ENCODE measurements around the gene AGTRAP.

AGTRAP gene

DNA sequence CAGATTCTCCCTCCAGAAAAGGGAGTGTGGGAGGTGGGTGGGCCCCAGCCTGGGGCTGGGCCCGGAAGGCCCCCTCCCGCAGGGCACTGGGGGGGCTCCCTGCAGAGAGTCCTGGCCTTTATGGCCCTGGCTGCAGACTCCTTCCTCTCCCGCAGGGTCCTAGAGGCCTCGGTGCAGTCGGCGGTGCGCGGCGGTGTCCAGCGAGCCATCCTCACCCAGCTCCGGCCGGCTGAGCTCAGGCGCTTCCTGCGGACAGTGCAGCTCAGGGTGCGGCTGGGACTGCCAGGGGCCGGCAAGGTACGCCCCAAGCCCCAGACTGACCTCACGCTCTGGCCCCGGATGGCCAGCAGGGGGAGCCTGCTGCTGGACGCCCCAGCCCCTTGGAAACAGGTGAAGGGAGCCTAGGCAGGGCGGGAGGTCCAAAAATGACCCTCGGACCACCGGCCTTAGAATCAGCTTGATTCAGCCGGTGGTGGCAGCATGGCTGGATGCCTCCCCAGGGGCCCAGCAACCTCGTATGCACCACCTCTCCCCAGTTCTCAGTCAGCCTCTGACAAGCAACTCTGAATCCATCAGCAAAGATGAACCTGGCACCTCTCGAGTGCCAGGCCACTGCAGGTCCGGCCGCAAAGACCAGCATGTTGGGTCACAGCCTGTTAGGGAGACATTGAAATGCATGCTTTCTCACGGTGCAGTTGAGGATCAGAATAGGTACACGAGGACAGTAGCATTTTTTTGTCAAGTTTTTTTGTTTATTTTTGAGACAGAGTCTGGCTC is 49.2 kb downstream of the AGTRAP start:
- peak; percentile 81 for DNase-seq

DNA sequence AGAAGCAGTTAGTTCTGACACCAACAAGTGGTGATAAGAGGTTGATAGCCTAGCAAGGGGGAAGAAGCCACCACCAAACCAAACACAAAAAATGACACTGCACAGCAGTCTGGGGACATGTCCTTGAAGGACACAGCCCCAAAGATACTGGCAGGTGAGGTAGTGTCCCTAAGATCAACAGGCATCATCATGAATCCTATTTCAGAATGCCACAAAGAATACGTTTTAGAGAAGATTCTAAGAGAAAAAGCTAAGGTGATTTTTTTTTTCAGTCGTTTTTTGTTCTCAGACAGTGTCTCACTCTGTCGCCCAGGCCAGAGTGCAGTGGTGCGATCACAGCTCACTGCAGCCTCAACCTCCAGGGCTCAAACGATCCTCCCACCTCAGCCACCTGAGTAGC is 50.2 kb downstream of the AGTRAP start:
- DNase-seq = no peak

DNA sequence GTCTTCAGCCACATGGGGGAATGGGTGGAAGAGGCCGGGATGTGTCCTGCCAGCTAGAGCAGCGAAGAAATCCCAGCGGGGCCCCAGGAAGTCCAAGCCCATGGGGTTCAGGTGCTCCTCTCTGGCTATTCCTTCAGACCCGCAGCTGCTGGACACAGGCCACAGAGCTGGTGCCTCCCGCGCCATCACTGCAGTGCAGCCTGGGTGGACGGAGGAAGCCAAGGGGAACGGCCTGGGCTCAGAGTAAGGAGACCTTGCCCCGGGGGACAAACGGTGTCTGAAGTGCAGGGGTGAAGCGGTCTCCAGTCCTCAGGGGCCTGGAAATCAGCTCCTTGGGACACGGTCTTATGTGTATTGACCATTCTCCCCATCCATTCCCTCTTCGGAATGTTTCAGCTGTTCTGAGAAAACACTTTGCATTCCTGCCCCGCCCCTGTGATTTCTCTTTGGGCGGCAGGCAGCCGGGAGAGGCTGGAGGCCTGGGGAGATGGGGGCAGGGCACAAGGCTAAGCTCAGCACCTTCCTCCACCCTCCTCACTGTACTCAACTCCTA is 51.4 kb downstream of the AGTRAP start:
- no peak for DNase-seq

DNA sequence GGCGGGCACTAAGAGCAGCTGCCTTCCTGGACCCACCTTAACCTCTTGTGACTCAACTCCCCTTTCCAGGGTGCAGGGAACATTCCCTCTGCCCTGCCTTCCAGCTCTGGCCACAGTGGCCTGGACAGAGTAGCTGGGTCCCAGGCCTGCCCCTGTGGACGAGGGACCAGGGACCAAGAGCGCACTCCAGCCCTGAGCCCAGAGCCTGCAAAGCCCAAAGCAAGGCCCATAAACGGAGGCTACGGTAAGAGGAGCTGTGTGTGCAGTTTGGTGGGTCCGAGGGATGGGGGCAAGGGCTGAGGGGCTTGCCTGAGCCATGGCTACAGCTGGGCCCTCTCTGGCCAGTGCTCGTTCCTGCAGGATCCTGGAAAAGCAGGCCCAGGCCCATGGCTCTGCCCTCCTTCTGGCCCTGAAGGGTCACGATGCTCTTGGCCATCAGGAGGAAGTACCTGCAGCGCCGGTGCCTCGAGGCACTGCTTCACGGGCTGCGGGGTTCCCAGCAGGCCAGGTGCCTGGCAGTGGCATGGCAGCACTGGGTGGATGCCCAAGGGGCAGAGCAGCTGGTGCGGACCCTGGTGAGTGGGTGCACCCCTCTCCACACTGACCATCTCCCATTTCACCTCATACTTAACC is 52.0 kb downstream of the AGTRAP start:
- no peak for DNase-seq

DNA sequence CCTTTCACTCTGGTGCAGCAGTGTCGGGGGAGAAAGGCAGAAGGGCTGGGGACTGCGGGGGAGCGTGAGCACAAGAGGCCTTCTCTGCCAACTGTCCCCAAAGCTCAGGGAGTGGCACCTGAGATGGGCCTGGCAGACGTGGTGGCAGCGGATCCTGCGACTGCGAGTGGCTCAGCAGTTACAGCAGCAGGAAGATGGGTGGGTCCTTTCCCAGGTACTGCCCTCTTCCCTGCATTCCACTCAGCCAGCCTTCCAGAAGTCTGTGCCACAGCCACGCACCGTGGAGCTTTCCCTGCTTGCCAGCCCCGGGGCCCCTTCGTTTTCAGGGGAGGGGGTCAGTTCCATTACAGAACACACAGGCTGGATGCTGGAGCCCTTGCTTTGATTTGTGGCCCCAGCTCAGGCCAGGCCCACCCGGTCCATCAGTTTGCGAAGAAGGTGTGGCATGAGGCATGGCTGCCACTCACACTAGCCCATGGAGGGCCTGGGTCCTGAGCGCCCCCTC is 52.7 kb downstream of the AGTRAP start:
- no peak for DNase-seq

DNA sequence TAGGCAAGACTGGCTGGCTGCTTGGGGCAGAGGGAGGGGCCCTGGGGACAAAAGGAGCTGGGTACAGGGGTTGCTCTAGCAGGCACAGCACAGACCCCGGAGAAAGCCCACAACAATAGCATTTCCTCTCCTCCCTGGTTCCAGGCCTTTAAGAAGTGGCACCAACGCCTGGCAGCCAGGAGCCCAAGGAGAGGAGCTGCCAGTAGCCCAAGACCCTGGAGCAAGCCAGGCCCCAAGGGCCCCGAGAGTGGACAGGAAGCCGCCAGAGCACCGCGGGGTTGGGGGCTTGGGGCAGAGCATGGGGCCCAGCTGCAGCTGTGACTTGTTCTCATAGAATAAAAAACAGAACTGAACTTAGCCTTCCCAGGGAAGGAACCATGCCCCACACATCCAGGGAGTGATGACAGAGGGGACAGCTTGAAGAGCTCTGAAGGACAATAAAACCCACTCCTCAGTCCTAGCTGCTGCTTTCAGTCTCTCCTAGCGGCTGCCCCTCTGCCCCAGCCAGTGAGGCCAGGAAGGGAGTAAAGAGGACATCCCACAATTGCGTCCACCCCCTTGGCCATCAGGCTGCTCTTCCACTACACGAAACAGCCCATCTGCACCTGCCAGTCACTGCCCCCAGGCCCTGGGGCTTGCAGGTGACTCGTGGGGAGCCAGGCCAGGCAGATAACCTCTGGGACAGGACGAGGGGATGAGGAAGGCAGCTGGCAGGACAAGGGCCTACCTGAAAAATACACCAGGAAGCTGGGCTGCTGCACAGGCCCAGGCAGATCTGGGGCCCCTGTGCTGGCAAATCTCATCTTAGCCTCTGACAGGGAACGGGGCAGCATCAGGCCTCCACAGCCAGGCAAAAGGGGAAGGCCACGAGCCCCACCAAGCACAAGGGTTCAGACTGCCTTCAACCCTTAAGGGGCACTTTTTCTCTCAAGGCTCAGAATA is 53.5 kb downstream of the AGTRAP start:
- DNase-seq = no peak

DNA sequence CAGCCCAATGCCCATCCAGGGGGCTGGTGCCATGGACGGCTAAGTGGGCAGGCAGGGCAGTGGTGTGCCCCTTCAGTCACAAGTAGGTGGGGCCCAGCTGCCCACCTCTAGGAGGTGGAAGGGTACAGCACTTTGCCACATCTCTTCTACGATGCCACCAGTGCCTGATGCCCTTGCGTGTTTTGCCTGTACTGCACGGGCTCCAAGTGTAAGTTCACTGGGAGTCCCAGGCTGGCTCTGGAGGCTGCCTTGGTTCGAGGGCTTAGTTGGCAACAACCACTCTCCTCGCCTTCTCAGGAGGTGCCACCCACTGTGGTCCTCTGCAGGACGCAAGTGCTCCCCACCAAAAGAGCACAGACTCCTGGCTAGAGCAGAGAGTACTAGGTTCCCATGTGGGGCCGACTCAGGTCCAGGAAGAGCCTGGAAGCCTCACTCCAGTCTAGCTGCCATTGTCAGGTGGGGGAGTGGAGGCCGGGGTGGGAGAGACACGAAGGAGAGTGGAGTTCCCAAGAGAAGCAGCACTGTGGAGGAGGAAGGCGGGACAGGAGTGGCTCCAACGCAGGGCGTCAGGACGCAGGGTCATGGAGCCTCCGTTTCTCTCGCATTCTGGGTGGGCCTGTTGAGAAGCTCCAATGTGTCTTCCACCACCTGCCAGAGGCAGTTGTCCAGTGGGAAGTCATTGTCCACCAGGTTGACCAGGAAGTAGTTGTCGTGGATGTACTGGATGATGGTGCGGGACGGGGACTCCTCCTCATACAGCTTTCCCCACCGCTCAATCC is 54.4 kb downstream of the AGTRAP start:
- no peak for DNase-seq

DNA sequence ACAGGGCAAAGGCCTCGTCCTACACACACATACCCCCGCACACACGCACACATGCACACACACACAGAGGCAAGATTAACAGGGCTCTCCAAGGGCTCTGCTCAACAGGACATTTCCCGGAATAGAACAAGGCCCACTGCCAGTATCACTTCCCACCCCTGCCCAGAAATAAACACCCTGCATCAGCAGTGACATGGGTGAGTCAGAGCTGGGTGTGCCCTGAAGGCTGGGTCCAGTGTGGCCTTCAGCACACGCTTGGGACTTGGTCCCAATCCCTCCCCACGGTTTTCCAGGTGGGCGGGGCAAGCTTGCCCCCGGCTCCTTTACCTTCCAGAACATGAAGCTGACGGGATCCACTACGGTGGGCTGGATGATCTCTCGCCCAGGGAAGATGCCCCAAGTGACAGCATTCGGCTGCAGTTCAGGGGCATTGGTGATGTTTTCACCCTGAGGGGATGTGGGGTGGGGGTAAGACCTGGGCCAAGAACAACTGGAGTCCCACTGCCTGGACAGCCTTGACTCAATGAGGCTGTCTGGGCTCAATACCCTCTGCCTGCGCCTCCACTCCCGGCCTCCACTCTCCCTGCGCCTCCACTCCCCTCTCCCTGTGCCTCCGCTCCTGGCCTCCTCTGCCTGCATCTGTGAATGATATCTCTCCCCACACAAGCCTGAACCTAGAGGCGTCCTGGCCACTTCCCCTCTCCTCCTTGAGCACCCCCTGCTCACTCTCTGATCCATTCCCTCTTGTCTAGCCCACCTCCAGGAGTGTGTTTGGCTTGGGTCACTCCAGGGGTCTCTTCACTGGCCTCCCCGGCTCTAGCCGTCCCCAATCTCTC is 55.2 kb downstream of the AGTRAP start:
- DNase-seq = no peak

DNA sequence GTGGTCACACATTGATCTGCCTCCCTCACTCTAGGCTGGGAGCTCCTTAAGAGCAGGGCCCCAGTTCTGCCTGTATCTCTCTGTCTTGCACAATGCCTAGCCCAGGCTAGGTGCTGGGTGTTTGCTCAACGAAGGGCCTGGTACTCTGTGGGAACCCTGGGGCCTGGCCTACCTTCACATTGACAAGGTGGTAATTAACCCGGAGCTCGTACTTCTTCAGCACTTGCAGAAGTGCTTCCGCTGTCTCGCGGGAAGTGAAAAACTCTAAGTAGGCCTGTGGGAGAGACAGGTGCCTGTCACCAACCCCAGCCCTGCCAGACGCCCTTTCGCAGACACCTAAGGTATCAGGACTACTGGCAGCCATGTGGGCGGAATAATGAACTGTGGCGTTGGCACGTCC is 56.2 kb downstream of the AGTRAP start:
- no peak for DNase-seq

DNA sequence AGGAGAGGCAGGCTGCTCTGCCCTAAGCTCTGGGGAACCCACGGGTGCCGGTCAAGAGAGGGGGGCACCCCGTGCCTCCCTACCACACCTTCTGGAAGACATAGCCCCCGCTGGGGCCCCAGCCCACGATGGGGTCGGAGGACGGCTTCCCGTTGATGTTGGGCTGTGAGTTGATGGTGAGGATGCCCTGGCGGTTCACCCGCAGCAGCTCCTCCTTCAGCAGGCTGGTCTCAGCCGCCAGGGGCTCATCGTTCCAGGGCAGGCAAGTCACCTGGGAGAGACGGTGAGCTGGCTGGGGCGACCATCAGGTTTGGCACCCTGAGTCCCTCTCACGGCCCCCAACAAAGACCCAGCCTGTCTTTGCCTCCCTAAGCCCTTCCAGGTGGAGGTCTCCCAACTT is 57.9 kb downstream of the AGTRAP start:
- DNase-seq = no peak

DNA sequence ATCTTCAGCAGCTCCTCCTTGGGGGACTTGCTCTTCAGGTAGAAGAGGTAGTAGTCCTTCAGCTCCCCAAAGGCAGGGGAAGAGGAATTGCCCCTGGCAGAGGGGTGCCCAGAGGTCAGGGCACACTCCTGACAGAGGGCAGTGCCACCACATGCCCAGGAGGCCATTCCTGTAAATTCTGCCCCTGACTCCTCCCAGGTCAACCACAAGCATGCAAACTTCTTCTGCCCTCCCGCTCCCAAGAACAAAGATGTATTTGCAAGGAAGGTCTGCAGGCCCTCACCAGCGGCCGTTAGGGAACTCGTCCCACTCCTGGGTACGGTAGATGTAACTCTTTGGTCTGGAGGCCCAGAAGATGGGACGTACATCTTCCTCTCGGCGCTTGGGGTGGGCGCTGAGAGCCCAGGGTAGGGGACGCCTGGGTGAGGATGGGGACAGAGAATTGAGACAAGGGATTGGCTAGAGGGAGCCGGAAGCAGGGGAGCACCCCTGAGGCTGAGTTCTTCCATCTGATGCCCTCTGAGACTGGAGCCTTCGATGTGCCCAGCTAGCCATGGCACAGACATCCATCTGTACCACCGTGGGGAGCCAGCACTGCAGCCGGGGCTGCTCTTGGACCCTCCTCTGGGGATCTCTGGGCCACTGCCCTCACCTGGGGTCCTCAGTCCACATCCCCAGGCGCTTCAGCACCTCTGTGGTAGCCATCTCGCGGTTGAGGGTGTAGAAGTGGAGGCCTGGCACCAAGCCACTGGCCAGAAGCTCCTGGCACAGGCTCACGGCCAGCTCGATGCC is 58.7 kb downstream of the AGTRAP start:
- no peak for DNase-seq

DNA sequence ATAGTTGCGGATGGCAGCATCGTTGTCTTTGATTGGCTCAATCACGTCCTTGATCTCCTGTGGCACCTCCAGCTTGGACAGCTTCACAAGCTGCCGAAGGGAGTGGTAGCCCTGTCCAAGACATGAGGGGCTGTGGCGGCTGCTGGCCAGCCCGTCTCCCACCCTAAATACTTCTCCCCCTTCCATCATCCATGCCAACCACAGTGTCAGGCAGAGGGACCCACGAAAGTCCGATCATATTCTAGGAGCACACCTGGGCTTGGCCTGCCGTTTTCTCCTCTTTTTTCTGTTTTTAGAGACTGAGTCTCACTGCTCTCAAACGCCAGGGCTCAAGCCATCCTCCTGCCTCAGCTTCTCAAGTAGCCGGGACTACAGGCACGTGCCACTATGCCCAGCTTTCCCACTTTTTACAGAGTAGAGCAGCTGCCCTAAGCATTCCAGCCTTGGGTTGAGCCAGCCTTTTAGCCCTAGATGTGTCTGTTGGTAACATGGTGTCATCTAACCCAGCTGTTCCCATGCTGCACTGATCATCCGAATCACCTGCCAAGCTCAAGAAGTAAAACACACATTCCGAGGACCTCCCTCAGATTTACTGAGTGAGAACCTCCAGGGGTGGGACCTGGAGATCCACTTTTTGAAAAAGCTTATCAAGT is 59.4 kb downstream of the AGTRAP start:
- DNase-seq = no peak

DNA sequence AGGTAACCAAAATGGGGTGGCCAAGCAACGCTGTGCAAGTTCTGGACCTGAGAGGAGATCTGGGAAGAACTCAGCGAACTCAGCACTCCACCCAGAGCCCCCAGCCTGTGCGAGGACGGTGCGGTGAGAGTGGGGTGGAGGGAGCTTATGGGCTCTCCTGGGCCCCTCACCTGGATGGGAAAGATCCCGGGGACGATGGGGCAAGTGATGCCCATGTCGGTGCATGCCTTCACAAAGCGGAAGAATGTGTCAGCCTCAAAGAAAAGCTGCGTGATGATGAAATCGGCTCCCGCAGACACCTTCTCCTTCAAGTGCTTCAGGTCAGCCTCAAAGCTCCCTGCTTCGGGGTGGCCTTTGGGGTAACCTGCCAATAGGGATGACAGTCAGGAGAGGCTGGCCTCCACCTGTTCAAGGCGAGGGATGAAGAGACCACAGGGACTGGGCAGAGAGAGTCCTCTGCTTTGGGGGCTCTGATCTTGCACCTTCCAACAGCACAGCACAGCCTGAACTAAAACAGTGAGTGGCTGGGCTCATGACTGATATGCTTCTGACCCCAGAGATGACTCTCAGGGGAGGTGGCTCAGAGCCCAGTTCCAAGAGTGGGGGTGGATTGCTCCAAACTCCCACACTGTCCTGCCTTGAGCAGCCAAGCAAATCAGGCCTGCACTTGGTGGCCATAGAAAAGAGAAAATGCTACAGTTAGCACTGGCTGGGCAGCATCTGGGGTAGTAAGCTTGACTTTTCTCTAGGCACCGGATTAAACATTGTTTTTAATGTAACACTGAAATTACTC is 60.3 kb downstream of the AGTRAP start:
- DNase-seq = no peak

DNA sequence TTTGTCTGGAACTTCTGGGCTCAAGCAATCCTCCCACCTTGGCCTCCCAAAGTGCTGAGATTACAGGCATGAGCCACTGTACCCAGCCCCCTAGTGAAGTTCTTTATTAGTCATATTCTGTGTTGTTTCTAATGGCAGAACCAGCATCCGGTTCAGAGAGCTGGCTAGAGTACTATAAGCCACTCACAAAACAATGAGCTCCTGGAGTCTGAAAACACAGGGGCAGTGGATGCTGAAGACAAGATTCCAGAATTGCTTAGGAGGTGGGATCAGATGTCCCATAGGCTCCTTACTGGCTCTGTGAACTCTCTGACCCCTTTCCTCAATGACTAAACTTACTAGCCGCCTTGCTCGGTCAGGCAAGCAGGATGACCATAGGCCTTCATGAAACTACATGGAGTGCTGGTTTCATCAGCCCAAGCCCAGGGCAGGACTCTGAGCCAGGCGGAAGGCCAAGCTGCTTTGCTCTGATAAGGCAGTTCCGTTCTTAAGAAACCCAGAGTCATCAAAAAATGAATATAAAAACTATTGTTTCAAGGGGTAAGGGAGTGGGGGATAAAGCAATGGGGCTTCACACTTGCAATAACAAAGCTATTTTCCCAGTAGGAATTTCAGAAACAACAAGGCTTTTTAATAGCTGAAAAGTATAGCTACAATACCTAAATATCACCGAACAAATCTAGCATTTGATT is 61.7 kb downstream of the AGTRAP start:
- no peak for DNase-seq

DNA sequence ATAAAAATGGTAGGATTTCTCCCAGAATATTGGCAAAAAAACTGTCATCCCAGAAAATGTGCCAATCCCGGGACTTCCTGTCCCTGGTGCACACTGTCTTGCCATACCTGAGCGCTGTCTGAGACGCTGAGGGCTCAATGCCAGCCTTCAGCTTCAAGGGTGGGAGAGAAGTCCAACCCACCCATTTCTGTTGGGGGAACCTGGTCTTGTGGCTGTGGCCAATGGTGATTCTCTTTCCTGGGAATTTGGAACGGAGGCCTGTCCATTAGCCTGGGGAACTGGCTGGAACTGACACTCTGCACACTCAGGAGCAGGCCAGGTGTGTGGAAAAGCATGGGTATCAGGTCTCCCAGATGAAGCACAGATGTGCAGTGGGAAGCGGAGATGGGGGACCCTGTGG is 63.2 kb downstream of the AGTRAP start:
- DNase-seq = no peak

DNA sequence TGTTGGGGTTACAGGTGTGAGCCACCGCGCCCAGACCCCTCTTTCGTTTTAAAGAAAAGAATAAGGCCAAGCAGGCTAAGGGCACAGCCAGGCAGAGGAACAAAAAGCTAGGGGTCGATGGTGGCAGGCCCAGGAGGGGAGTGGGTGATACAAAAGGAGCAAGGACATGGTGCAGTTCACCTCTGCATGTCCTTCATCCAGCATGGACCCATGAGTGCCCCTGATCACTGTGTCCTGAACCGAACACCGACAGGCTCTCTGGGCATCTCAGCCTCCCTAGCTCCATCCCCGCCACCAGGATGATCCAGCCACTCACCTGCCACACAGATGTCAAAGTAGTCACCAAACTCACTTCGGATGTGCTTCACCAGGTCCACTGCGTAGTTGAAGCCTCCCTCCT is 64.0 kb downstream of the AGTRAP start:
- DNase-seq = no peak

DNA sequence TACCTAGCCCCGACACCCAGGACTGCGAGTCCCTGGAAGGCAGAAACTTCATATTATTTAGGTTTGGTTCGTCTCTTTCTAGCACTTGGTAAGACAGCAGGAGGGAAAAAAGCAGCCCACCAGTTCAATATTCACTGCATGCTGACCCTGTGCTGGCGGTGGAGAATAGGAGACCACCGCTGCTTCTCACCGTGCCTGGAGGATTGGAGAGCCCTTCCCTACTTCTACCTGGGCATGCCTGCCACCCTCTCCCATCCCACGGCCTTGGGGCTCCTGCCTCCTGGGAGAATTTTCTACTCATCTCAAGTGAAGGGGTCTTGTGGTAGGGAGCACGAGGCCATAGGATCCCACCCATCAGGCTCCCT is 64.4 kb downstream of the AGTRAP start:
- no peak for DNase-seq
